ENCODE data around the gene TACC3.

TACC3 gene

GRCh38 chr4:1763550-1764080 is 42.3 kb downstream of the TACC3 start:
- DNase-seq (ENCODE audit: low read depth in 1 of 2, low spot score in 1 of 2), result no peak
- TF ChIP-seq JUND (IDR thresholded peaks at IDR 0.05; ENCODE audit: low read depth), result no peak
- in situ Hi-C loops (cut with HindIII; ENCODE audit: low pct_unique_long_range_greater_than_20kb, low sequenced_read_pairs), result no loop called here

GRCh38 chr4:1764670-1765069 is 43.3 kb downstream of the TACC3 start:
- in situ Hi-C loops (cut with HindIII; ENCODE audit: low pct_unique_long_range_greater_than_20kb, low sequenced_read_pairs), result no loop called here
- TF ChIP-seq JUND (IDR thresholded peaks at IDR 0.05; ENCODE audit: low read depth), result no peak

GRCh38 chr4:1765409-1766072 is 44.2 kb downstream of the TACC3 start:
- in situ Hi-C loops (cut with HindIII; ENCODE audit: low pct_unique_long_range_greater_than_20kb, low sequenced_read_pairs), result no loop called here
- DNase-seq (ENCODE audit: low read depth in 1 of 2, low spot score in 1 of 2), result no peak

More at GRCh38 chr4:1764670-1765069, 43.3 kb downstream of the TACC3 start:
- no peak for DNase-seq (ENCODE audit: low read depth in 1 of 2, low spot score in 1 of 2)

GRCh38 chr4:1766106-1767060 is 45.1 kb downstream of the TACC3 start:
- in situ Hi-C loops (cut with HindIII; ENCODE audit: low pct_unique_long_range_greater_than_20kb, low sequenced_read_pairs), result no loop called here
- no peak for TF ChIP-seq JUND (IDR thresholded peaks at IDR 0.05; ENCODE audit: low read depth)
- peak in 1 of 2 experiments; percentile 46 for DNase-seq (ENCODE audit: low read depth in 1 of 2, low spot score in 1 of 2)

More at GRCh38 chr4:1765409-1766072, 44.2 kb downstream of the TACC3 start:
- no peak for TF ChIP-seq JUND (IDR thresholded peaks at IDR 0.05; ENCODE audit: low read depth)

GRCh38 chr4:1767061-1767769 is 45.9 kb downstream of the TACC3 start:
- in situ Hi-C loops (cut with HindIII; ENCODE audit: low pct_unique_long_range_greater_than_20kb, low sequenced_read_pairs), result no loop called here
- DNase-seq (ENCODE audit: low read depth in 1 of 2, low spot score in 1 of 2), result no peak
- TF ChIP-seq JUND (IDR thresholded peaks at IDR 0.05; ENCODE audit: low read depth), result no peak

- no peak for TF ChIP-seq JUND (IDR thresholded peaks at IDR 0.05; ENCODE audit: low read depth)
- DNase-seq (ENCODE audit: low read depth in 1 of 2, low spot score in 1 of 2), result peak; percentile 61 to 81
- in situ Hi-C loops (cut with HindIII; ENCODE audit: low pct_unique_long_range_greater_than_20kb, low sequenced_read_pairs), result no loop called here
These were observed 46.5 kb downstream of the TACC3 start for GRCh38 chr4:1767770-1768366.

- in situ Hi-C loops (cut with HindIII; ENCODE audit: low pct_unique_long_range_greater_than_20kb, low sequenced_read_pairs), result no loop called here
- TF ChIP-seq JUND (IDR thresholded peaks at IDR 0.05; ENCODE audit: low read depth), result no peak
- DNase-seq (ENCODE audit: low read depth in 1 of 2, low spot score in 1 of 2), result peak; percentile 77 to 78
These were observed 47.2 kb downstream of the TACC3 start for GRCh38 chr4:1768367-1769034.

- no peak for TF ChIP-seq JUND (IDR thresholded peaks at IDR 0.05; ENCODE audit: low read depth)
- in situ Hi-C loops (cut with HindIII; ENCODE audit: low pct_unique_long_range_greater_than_20kb, low sequenced_read_pairs), result no loop called here
- no peak for DNase-seq (ENCODE audit: low read depth in 1 of 2, low spot score in 1 of 2)
These were observed 48.4 kb downstream of the TACC3 start for GRCh38 chr4:1769692-1770091.

- no peak for TF ChIP-seq JUND (IDR thresholded peaks at IDR 0.05; ENCODE audit: low read depth)
- in situ Hi-C loops (cut with HindIII; ENCODE audit: low pct_unique_long_range_greater_than_20kb, low sequenced_read_pairs), result no loop called here
- no peak for DNase-seq (ENCODE audit: low read depth in 1 of 2, low spot score in 1 of 2)
These were observed 48.9 kb downstream of the TACC3 start for GRCh38 chr4:1770245-1770644.

- in situ Hi-C loops (cut with HindIII; ENCODE audit: low pct_unique_long_range_greater_than_20kb, low sequenced_read_pairs), result no loop called here
- no peak for DNase-seq (ENCODE audit: low read depth in 1 of 2, low spot score in 1 of 2)
- no peak for TF ChIP-seq JUND (IDR thresholded peaks at IDR 0.05; ENCODE audit: low read depth)
These were observed 49.5 kb downstream of the TACC3 start for GRCh38 chr4:1770791-1771231.

- in situ Hi-C loops (cut with HindIII; ENCODE audit: low pct_unique_long_range_greater_than_20kb, low sequenced_read_pairs), result no loop called here
- DNase-seq (ENCODE audit: low read depth in 1 of 2, low spot score in 1 of 2), result no peak
These were observed 50.4 kb downstream of the TACC3 start for GRCh38 chr4:1771555-1772305.

More at GRCh38 chr4:1771555-1772305, 50.4 kb downstream of the TACC3 start:
- no peak for TF ChIP-seq JUND (IDR thresholded peaks at IDR 0.05; ENCODE audit: low read depth)
